Ishikawa (cell line): ENCODE data around the gene ZKSCAN8.

Experiments
- CEBPB ChIP-seq: IDR thresholded peaks from 2 replicates; pipeline ENCODE4 v1.6.1; 2012
- CREB1 ChIP-seq: IDR thresholded peaks from 2 replicates; pipeline ENCODE4 v1.6.1; 2012; ENCODE audit warnings: low read depth
- EGR1 ChIP-seq: IDR thresholded peaks from 2 replicates; pipeline ENCODE4 v1.6.1; 2012
- EP300 ChIP-seq: IDR thresholded peaks from 2 replicates; pipeline ENCODE4 v1.6.1; 2012; ENCODE audit warnings: borderline replicate concordance
- FOXM1 ChIP-seq: IDR thresholded peaks from 2 replicates; pipeline ENCODE4 v1.6.1; 2012; ENCODE audit warnings: low read depth, borderline replicate concordance
- MAX ChIP-seq: IDR thresholded peaks from 2 replicates; pipeline ENCODE4 v1.6.1; 2012
- NFIC ChIP-seq: IDR thresholded peaks from 2 replicates; pipeline ENCODE4 v1.6.1; 2012
- RAD21 ChIP-seq: IDR thresholded peaks from 2 replicates; pipeline ENCODE4 v1.6.1; 2012; ENCODE audit warnings: low read depth
- TAF1 ChIP-seq: IDR thresholded peaks from 2 replicates; pipeline ENCODE4 v1.6.1; 2012; ENCODE audit warnings: low read depth, mild to moderate bottlenecking
- TCF12 ChIP-seq: IDR thresholded peaks from 2 replicates; pipeline ENCODE4 v1.6.1; 2012; ENCODE audit warnings: low read depth
- TEAD4 ChIP-seq: IDR thresholded peaks from 2 replicates; pipeline ENCODE4 v1.6.1; 2012
- YY1 ChIP-seq: IDR thresholded peaks from 2 replicates; pipeline ENCODE4 v1.6.1; 2012; ENCODE audit warnings: low read depth
- ZBTB7A ChIP-seq: IDR thresholded peaks from 2 replicates; pipeline ENCODE4 v1.6.1; 2012; ENCODE audit warnings: low read depth
- TF ChIP-seq, protein P1 (sequence below): IDR thresholded peaks from 2 replicates; pipeline ENCODE4 v1.6.1; 2012; ENCODE audit warnings: low read depth, mild to moderate bottlenecking
- TF ChIP-seq, protein P2 (sequence below): IDR thresholded peaks from 2 replicates; pipeline ENCODE4 v1.6.1; 2012

Gene ZKSCAN8

GRCh38 chr6:28145231-28145630 lies 3.5 kb downstream of the ZKSCAN8 start:
- TF ChIP-seq TAF1 (no peak), MAX (no peak), NFIC (no peak)

DNA sequence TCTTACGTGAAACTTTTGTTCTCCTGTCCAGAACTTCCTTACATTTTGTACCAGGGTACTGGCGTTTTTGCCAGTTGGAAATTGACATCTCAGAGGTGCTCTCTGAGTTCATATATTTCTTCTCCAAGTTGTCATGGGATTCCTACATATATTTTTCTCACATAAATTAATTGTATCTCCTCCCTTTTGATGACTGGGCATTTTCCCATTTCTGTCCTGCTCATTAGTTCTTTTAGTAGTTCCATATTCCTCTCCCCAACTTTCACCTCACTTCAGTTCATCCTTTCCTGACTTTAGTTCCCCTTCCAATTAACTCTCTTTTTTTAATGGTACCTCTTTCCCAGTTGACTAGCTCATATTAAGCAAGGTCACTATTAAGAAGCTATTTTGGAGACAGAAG lies 10.8 kb downstream of the ZKSCAN8 start:
- TF ChIP-seq NFIC (no peak), TEAD4 (no peak), EP300 (no peak), FOXM1 (no peak), TCF12 (no peak), CEBPB (no peak), TAF1 (no peak), YY1 (no peak), MAX (no peak), ZBTB7A (no peak), EGR1 (no peak), CREB1 (no peak), RAD21 (no peak)
- TF ChIP-seq, protein P1, sequence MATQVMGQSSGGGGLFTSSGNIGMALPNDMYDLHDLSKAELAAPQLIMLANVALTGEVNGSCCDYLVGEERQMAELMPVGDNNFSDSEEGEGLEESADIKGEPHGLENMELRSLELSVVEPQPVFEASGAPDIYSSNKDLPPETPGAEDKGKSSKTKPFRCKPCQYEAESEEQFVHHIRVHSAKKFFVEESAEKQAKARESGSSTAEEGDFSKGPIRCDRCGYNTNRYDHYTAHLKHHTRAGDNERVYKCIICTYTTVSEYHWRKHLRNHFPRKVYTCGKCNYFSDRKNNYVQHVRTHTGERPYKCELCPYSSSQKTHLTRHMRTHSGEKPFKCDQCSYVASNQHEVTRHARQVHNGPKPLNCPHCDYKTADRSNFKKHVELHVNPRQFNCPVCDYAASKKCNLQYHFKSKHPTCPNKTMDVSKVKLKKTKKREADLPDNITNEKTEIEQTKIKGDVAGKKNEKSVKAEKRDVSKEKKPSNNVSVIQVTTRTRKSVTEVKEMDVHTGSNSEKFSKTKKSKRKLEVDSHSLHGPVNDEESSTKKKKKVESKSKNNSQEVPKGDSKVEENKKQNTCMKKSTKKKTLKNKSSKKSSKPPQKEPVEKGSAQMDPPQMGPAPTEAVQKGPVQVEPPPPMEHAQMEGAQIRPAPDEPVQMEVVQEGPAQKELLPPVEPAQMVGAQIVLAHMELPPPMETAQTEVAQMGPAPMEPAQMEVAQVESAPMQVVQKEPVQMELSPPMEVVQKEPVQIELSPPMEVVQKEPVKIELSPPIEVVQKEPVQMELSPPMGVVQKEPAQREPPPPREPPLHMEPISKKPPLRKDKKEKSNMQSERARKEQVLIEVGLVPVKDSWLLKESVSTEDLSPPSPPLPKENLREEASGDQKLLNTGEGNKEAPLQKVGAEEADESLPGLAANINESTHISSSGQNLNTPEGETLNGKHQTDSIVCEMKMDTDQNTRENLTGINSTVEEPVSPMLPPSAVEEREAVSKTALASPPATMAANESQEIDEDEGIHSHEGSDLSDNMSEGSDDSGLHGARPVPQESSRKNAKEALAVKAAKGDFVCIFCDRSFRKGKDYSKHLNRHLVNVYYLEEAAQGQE = no peak
- TF ChIP-seq, protein P2, sequence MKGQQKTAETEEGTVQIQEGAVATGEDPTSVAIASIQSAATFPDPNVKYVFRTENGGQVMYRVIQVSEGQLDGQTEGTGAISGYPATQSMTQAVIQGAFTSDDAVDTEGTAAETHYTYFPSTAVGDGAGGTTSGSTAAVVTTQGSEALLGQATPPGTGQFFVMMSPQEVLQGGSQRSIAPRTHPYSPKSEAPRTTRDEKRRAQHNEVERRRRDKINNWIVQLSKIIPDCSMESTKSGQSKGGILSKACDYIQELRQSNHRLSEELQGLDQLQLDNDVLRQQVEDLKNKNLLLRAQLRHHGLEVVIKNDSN = no peak

DNA sequence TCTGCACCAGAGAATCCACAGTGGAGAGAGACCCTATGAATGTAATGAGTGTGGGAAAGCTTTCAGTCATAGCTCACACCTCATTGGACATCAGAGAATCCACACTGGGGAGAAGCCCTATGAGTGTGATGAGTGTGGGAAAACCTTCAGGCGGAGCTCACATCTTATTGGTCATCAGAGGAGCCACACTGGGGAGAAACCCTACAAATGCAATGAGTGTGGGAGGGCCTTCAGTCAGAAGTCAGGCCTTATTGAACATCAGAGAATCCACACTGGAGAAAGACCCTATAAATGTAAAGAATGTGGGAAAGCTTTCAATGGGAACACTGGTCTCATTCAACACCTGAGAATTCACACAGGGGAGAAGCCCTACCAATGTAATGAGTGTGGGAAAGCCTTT lies 11.9 kb downstream of the ZKSCAN8 start:
- TF ChIP-seq YY1 = no peak
- TF ChIP-seq EGR1 = no peak
- no peak for TF ChIP-seq TEAD4
- TF ChIP-seq, protein P2 = no peak
- no peak for TF ChIP-seq FOXM1
- TF ChIP-seq CREB1 = no peak
- TF ChIP-seq EP300 = no peak
- no peak for TF ChIP-seq NFIC
- TF ChIP-seq ZBTB7A = no peak
- no peak for TF ChIP-seq TCF12
- no peak for TF ChIP-seq RAD21
- no peak for TF ChIP-seq TAF1
- TF ChIP-seq, protein P1 = no peak

GRCh38 chr6:28154357-28154756 lies 12.7 kb downstream of the ZKSCAN8 start:
- TF ChIP-seq CREB1 (no peak), YY1 (no peak), CEBPB (no peak), TAF1 (no peak), EGR1 (no peak), NFIC (no peak), TCF12 (no peak), RAD21 (no peak), TEAD4 (no peak), FOXM1 (no peak), EP300 (no peak)

DNA sequence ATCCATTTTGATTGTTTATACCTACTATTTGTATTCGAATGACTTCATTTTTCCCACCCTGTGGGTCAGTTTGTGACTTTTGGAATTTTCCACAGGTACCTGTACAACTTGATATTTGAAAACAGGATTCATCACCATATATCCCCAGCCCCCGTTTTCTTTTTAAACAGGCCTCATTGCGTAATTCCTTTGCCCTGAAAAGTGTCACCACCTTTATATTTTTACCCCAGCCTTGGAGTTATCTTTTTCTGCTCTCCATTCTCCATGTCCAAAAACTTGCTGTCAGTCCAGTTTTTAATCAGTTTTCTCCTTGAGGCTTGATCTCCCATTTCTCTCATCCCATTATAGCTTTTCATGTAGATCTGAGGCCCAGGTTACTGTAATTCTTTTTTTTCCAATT lies 16.6 kb downstream of the ZKSCAN8 start:
- TF ChIP-seq YY1 (no peak), RAD21 (no peak), TCF12 (no peak), ZBTB7A (no peak), CEBPB (no peak)
- TF ChIP-seq, protein P2 = no peak

GRCh38 chr6:28159029-28159607 lies 17.4 kb downstream of the ZKSCAN8 start:
- TF ChIP-seq TAF1 = no peak
- no peak for TF ChIP-seq ZBTB7A
- TF ChIP-seq EP300 = no peak
- TF ChIP-seq CREB1 = no peak
- TF ChIP-seq MAX = no peak
- TF ChIP-seq, protein P1 = no peak
- no peak for TF ChIP-seq EGR1
- TF ChIP-seq YY1 = no peak
- no peak for TF ChIP-seq CEBPB
- TF ChIP-seq TEAD4 = no peak
- TF ChIP-seq, protein P2 = no peak
- TF ChIP-seq TCF12 = no peak
- TF ChIP-seq RAD21 = no peak
- no peak for TF ChIP-seq FOXM1
